SK-N-SH treated with all-trans-retinoic acid at 6 μM for 48 hours (cell line): ENCODE measurements around the gene DYNLRB1.

Experiments used
- CSDC2 ChIP-seq: fragments of 250-450 bp; sonication (Bioruptor Pico); IDR thresholded peaks from 2 replicates; pipeline ENCODE4 v1.5.0; 2020; ENCODE audit warnings: mild to moderate bottlenecking, moderate library complexity
- ISL1 ChIP-seq: fragments of 250-450 bp; sonication (Bioruptor Pico); IDR thresholded peaks from 2 replicates; pipeline ENCODE4 v2.1.2; 2022; ENCODE audit warnings: mild to moderate bottlenecking, moderate library complexity
- POU6F1 ChIP-seq: fragments of 250-450 bp; sonication (Bioruptor Pico); IDR thresholded peaks from 2 replicates; pipeline ENCODE4 v1.8.0; 2021; ENCODE audit warnings: low read depth, mild to moderate bottlenecking, moderate library complexity, borderline replicate concordance
- PPARA ChIP-seq: fragments of 250-450 bp; sonication (Bioruptor Pico); IDR thresholded peaks from 2 replicates; pipeline ENCODE4 v1.5.0; 2020; ENCODE audit warnings: mild to moderate bottlenecking, borderline replicate concordance
- RARB ChIP-seq: fragments of 250-450 bp; sonication (Bioruptor Pico); IDR thresholded peaks from 2 replicates; pipeline ENCODE4 v1.8.0; 2021; ENCODE audit warnings: mild to moderate bottlenecking, moderate library complexity
- SNAI2 ChIP-seq: fragments of 250-450 bp; sonication (Bioruptor Pico); IDR thresholded peaks from 2 replicates; pipeline ENCODE4 v1.5.0; 2020; ENCODE audit warnings: mild to moderate bottlenecking, moderate library complexity
- ZFP3 ChIP-seq: fragments of 250-450 bp; sonication (Bioruptor Pico); IDR thresholded peaks from 2 replicates; pipeline ENCODE4 v1.5.0; 2020; ENCODE audit warnings: mild to moderate bottlenecking, moderate library complexity
- ZFP30 ChIP-seq: fragments of 450-650 bp; formaldehyde crosslinking; IDR thresholded peaks from 2 replicates; pipeline ENCODE4 v1.5.0; 2022; ENCODE audit warnings: mild to moderate bottlenecking, moderate library complexity
- TF ChIP-seq, protein P1 (sequence below): fragments of 250-450 bp; sonication (Bioruptor Pico); IDR thresholded peaks from 2 replicates; pipeline ENCODE4 v1.5.0; 2020; ENCODE audit warnings: mild to moderate bottlenecking, moderate library complexity
- TF ChIP-seq, protein P2 (sequence below): fragments of 250-450 bp; sonication (Bioruptor Pico); IDR thresholded peaks from 2 replicates; pipeline ENCODE4 v1.5.1; 2020; ENCODE audit warnings: low read depth, mild to moderate bottlenecking, moderate library complexity
- TF ChIP-seq, protein P3 (sequence below): fragments of 250-450 bp; sonication (Bioruptor Pico); IDR thresholded peaks from 2 replicates; pipeline ENCODE4 v1.8.0; 2020; ENCODE audit warnings: mild to moderate bottlenecking, moderate library complexity, borderline replicate concordance
- TF ChIP-seq, protein P4 (sequence below): fragments of 250-450 bp; sonication (Bioruptor Pico); IDR thresholded peaks from 2 replicates; pipeline ENCODE4 v1.5.1; 2021; ENCODE audit warnings: mild to moderate bottlenecking, moderate library complexity

GRCh38 chr20:34569598-34569997, 53.4 kb downstream of the DYNLRB1 start:
- TF ChIP-seq ZFP30 = no peak
- no peak for TF ChIP-seq ZFP3 (CRISPR knock-in tag)
- TF ChIP-seq, protein P1, sequence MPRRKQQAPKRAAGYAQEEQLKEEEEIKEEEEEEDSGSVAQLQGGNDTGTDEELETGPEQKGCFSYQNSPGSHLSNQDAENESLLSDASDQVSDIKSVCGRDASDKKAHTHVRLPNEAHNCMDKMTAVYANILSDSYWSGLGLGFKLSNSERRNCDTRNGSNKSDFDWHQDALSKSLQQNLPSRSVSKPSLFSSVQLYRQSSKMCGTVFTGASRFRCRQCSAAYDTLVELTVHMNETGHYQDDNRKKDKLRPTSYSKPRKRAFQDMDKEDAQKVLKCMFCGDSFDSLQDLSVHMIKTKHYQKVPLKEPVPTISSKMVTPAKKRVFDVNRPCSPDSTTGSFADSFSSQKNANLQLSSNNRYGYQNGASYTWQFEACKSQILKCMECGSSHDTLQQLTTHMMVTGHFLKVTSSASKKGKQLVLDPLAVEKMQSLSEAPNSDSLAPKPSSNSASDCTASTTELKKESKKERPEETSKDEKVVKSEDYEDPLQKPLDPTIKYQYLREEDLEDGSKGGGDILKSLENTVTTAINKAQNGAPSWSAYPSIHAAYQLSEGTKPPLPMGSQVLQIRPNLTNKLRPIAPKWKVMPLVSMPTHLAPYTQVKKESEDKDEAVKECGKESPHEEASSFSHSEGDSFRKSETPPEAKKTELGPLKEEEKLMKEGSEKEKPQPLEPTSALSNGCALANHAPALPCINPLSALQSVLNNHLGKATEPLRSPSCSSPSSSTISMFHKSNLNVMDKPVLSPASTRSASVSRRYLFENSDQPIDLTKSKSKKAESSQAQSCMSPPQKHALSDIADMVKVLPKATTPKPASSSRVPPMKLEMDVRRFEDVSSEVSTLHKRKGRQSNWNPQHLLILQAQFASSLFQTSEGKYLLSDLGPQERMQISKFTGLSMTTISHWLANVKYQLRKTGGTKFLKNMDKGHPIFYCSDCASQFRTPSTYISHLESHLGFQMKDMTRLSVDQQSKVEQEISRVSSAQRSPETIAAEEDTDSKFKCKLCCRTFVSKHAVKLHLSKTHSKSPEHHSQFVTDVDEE = no peak
- no peak for TF ChIP-seq ISL1 (CRISPR knock-in tag)
- TF ChIP-seq CSDC2 (CRISPR knock-in tag) = no peak
- TF ChIP-seq RARB = no peak
- TF ChIP-seq POU6F1 = no peak
- TF ChIP-seq, protein P2, sequence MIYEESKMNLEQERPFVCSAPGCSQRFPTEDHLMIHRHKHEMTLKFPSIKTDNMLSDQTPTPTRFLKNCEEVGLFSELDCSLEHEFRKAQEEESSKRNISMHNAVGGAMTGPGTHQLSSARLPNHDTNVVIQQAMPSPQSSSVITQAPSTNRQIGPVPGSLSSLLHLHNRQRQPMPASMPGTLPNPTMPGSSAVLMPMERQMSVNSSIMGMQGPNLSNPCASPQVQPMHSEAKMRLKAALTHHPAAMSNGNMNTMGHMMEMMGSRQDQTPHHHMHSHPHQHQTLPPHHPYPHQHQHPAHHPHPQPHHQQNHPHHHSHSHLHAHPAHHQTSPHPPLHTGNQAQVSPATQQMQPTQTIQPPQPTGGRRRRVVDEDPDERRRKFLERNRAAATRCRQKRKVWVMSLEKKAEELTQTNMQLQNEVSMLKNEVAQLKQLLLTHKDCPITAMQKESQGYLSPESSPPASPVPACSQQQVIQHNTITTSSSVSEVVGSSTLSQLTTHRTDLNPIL = no peak
- TF ChIP-seq, protein P3, sequence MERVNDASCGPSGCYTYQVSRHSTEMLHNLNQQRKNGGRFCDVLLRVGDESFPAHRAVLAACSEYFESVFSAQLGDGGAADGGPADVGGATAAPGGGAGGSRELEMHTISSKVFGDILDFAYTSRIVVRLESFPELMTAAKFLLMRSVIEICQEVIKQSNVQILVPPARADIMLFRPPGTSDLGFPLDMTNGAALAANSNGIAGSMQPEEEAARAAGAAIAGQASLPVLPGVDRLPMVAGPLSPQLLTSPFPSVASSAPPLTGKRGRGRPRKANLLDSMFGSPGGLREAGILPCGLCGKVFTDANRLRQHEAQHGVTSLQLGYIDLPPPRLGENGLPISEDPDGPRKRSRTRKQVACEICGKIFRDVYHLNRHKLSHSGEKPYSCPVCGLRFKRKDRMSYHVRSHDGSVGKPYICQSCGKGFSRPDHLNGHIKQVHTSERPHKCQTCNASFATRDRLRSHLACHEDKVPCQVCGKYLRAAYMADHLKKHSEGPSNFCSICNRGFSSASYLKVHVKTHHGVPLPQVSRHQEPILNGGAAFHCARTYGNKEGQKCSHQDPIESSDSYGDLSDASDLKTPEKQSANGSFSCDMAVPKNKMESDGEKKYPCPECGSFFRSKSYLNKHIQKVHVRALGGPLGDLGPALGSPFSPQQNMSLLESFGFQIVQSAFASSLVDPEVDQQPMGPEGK (CRISPR knock-in tag) = no peak
- no peak for TF ChIP-seq PPARA
- no peak for TF ChIP-seq SNAI2 (CRISPR knock-in tag)
- TF ChIP-seq, protein P4, sequence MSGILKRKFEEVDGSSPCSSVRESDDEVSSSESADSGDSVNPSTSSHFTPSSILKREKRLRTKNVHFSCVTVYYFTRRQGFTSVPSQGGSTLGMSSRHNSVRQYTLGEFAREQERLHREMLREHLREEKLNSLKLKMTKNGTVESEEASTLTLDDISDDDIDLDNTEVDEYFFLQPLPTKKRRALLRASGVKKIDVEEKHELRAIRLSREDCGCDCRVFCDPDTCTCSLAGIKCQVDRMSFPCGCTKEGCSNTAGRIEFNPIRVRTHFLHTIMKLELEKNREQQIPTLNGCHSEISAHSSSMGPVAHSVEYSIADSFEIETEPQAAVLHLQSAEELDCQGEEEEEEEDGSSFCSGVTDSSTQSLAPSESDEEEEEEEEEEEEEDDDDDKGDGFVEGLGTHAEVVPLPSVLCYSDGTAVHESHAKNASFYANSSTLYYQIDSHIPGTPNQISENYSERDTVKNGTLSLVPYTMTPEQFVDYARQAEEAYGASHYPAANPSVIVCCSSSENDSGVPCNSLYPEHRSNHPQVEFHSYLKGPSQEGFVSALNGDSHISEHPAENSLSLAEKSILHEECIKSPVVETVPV = no peak
